HG03521 (cell line): Measurements from ENCODE around the gene SLC6A4.

Source experiments
- ATAC-seq: cut with Tn5 transposase; IDR thresholded peaks from one replicate; pipeline ENCODE4 v1.9.1; 2021; ENCODE audit warnings: mild to moderate bottlenecking, moderate library complexity; ENCODE audit not compliant: unreplicated experiment

SLC6A4 gene

DNA sequence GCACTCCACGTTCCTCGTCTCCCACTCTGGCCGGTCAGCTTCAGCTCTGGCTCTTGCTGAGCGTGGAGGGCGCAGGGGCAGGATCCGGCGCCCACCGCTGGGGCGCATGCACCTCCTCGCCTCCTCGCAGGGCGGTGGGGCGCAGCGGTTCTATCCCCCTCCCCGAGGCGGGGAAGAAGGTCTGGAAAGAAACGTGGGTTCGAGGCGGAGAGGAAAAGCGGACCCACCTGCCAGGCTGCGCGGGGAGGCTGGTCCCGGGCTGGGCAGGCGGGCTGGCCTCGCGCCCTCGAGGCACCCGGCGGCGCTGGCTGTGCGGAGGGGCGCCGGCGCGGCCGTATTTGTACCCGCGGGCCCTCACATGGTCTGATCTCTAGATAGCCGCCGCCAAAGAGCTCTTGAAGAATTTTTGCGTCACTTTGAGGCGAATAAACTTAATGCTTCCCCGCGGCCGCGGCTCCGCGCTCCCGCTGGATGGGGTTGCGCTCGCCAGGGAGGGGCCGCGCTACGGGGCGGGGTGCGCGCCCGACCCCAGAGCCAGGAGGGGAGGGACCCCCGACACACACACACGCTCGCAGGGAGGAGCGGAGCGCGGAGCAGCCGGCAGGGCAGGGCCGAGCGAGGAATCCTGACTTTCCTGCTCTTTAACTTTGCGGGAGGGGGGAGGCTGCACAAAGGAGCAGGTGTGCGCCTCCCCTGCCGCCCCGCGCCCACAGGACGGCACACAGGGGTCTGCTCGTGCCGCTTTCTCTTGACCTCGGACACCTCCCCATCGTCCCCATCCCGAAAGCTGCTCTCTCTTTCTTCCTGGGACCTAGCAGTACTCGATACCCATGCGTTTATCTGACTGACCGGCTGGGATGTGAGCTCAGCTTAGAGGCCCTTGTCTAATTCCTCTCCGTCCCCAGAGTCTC, at the start of gene SLC6A4:
SLC6A4 (minus strand) TSS at position 312 of the 911 bp plus-strand sequence. CDS start 13,739 bp downstream, outside the sequence.
- no peak for ATAC-seq

DNA sequence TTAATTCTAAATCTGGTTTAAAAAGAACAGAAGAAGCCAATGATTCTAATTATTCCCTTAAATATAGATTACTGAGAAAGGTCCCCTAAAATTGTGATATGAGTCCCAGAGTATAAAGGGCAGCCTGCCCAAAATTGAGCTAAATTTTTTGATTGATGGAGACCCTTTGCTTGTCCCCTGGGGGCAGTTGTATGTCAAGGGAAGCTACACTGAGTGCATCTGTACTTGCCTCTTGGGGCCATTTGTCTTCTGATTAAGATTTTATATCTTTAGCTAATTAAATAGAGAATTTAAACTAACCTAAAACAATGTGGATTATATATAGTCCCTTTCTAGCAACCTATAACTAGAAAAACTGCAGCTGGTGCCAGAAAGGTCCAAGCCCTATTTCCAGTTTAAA, 43.7 kb upstream of the SLC6A4 start:
- ATAC-seq = no peak

DNA sequence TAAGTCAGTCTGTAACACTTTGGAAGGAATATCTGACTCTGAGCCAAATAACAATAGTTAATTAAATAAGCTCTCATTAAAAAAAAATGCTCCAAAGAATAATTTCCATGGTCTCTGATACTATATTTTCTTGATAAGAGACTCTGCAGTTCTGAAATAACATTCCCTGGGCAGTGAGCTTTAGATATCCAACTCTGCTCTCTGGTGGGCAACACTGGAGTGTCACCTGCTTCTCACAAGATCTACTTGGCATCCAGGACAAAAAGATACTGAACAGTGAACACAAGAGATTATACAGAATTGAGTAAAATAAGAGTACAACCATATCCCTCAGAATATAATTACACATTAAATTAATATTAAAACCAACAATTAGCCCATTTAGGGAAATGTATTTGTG, 42.5 kb upstream of the SLC6A4 start:
- ATAC-seq = no peak

DNA sequence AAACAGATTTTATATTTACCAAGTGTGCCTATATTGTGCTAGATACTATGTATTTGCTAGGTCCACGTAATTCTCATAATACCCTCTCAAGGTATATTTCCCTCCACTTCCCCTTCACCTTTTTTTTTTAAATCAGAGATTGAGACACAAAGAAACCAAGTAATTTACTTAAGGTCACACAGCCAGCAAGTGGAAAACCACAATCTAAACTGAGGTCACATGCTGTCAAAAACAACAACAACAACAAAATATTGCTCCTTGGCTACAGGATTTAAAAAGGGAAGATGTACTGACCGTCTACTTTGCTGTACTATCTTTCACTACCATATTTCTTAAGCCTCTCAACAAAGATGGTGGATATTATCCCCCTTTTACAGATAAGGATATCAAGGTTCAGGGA, 40.4 kb upstream of the SLC6A4 start:
- no peak for ATAC-seq

DNA sequence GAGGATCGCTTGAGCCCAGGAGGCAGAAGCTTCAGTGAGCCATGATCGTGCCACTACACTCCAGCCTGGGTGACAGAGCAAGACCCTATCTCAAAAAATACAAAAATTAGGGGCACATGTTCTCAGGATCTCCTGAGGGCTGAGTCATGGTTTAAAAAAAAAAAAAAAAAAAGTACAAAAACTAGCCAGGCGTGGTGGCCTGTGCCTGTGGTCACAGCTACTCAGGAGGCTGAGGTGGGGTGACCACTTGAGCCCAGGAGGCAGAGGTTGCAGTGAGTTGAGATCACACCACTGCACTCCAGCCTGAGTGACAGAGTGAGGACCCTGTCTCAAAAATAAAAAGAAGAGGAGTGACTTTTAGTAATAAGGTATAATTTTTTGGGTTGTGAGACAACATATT, 39.4 kb upstream of the SLC6A4 start:
- ATAC-seq = no peak

DNA sequence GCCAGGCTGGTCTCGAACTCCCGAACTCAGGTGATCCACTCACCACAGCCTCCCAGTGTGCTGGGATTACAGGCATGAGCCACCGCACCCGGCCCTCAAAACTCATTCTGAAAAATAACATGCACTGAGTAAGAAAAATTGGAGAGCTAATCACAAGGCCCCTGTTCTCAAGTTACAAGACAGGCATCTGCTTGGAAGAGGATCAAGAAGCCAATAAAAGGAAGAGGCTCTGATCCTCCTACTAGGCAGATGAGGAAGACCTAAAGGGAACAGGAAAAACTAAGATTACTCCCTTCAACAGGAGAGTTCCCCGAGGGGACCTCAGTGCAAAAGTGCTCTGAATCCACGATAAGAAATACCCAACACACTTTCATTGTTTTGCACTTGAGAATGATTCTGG, 37.9 kb upstream of the SLC6A4 start:
- no peak for ATAC-seq

DNA sequence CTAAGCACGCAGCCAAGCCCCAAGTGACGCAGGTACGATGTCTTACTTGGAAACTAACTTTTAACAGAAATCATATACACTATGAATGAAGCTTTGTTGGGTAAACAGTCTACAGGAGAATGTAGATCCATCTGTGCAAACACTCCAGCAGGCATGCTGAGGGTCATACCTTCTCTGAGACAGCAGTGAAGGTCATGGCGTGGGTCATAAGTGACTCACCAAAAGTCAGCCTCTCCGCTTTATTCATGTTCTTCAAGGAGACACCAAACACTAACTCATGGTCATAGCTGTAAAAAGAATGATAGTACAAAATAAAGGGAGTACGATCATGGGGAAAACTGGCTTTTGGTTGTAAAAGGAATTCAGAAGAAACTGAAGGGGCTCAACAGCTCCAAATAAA, 35.6 kb upstream of the SLC6A4 start:
- no peak for ATAC-seq

DNA sequence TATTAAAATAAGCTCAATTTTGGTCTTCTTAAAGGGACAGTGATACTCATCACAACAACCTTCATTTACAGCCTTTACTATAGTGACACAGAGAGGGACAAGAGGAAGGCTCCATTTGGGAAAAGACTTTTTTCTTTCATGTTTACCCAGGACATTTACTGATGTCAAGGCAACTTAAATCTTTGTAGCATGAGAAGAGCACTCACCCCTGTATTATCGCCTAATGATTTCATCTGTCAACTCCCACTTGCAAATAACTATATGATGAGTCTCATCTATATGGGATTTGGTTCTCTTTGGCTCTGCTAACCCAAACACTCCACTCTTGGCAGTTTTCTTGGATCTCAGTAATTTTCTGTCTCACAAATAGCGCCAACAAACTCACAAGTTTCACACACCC, 32.1 kb upstream of the SLC6A4 start:
- no peak for ATAC-seq

DNA sequence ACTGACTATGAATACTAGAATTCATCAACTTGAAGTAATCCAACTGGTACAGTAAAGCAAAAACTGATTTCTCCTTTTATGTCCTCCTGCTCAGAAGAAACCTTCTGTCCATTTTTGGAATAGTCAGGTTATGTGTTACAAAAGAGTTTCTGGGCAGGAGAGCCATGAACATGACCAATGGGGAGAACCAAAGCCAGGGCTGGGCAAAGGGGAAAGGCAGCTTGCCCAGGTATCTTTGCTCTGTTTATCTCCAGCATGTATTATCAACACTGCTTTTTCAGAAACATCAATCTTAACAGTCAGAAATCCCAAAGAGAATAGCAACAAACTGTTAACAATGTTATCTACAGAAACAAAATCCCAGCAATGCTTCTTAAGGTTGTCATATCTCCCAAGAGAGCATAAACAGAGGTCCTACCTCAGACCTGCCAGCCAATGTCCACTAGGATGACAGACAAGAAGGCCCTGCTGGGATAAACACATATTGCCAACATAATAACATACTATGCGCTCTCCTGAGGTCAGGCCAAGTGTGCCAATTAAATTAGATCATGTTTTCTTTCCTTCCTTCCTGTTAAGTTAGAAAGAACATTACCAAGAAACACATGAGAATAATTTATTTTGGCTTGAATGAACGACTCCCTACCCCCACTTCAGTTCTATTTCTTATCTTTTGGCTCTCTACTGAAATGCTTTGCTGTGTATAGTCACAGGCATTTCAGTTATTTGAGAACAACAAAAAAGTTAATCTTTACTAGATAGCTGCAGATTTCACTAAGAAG, 28.2 kb upstream of the SLC6A4 start:
- ATAC-seq = no peak

DNA sequence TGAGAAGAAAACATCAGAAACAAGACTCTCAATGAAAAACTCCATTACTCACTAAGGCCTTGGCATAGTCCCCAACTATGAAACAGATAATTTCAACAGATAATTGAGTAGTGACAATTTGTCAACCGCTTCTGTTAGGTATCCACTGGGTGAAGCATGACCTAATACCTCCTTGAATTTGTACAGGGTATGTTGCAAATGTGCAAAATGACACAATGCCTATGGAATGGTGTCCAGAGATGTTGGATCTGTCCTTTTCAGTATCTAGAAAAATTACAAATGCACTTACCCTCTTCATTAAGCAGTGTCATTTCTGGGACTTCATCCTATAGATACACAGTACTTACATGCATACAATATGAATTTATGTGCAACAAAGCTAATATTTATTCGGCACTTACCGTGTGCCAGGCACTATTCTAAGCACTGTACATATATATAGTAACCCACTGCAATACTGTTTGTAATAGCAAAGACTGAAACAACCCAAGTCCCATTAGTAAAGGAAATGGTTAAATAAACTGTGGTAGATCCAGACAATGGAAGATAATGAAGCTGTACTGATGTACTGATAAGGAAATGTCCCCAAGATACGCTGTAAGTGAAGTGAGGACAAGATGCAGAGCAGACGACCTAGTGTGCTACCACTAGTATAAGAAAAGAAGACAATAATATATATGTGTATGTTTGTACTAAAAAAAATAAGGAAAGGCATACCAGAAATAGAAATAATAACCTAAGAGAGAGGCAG, 21.4 kb upstream of the SLC6A4 start:
- no peak for ATAC-seq

DNA sequence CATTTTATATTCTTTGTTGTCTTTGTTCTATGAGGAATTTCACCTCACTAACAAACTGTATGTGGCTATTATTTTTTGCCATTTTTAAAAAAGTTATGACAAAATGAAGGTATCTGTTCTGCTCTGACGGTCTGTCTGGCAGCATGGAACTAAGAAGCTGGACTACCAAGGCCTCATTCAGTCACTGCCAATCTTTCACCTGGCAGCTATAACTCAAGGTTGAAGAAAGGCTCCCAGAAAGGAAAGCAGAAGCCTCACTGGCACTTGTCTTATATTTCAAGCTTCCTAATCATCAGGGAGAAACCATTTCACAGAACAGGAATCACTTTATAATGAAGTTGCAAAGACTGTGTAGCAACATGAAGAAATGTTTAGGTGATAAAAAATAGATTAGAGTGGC, 18.7 kb upstream of the SLC6A4 start:
- ATAC-seq = no peak

DNA sequence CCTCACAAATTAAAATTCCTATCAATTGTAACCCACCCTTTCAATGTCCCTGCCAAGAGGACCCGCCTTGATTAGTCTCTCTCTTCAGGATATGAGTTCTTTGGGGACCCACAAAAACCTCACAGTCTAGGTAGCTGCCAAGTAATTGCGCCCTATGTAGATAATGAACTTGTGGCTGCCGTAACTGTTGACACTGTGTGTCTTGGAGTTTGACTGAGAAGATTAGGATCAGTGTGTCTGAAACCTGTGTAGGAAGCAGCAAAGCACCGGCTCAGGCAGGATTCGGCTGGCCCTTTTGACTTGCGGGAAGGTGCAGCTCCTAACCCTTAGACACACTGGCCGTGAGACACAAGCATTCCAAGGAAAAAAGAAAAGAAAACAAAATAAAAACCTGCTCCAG, 17.8 kb upstream of the SLC6A4 start:
- no peak for ATAC-seq

DNA sequence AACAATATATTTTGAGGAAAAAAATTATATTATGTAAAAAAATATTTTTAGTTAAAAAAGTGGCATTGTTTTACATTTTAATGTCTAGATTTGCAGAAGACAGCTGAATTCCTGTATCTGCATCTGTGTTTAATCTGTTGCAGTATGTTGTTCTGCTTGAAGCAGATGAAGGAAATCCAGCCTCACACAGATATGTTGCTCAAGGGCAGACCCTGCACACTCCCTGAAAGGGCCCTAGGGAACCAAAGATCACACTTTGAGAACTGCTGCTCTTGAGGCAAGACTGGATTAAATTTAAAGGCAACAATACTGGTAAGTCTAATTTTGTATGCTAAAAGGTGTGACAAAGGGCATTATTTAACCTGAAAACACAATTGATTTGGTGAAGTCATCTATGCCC, 16.4 kb upstream of the SLC6A4 start:
- ATAC-seq = no peak

DNA sequence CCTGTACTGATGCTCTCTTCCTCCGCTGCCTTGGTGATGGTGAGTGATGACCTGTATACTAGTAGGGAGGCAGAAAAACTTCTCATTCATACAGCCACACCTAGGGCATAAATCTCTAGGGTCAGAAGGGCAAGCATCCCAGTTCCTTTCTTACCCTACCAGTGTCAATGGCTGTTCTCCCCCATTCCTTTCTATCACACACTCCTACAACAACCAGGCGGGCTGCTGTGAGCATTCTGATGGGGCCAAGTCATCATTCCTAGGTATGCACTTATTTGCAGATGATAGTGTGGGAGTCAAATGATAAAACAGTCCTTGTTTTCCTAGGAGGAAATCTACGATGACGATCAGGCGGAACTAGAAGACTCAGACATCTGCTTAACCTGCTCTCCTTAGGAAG, 14.0 kb upstream of the SLC6A4 start:
- no peak for ATAC-seq

DNA sequence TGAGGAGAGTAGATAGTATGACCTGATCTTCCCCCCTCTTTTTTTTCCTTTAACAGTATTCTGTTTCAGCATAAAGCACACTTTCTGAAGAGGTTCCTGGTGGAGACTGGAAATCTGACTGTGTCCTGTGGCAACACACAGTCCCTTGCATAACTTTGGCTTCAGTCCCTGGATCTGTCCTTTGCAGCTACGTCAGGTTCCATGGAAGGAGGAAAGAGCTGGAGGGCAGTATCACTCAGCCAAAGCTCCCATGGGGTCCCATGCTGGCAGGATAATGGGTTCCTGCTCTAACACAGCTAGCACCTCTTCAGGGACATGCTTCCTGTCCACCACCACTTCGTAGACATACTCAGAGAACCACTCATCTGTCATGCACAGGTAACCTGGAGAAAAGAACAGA, 13.3 kb upstream of the SLC6A4 start:
- ATAC-seq = no peak

DNA sequence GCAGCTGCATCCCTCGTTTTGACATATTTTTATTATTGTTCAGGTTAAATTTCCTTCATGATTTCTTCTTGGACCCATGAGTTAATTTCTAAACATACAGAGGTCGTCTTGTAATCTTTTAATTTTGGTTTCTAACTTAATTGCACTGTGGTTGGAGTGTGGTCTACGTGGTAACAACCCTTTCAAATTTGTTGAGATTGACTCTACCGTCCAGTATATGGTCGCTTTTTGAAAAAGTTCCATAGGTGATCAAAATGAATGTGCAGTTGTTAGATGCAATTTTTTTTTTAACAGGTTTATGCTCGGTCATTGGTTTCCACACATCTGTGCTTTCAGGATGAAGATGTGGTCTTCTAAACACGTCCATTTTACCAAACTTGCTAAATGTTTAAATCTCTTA, 11.0 kb upstream of the SLC6A4 start:
- no peak for ATAC-seq

DNA sequence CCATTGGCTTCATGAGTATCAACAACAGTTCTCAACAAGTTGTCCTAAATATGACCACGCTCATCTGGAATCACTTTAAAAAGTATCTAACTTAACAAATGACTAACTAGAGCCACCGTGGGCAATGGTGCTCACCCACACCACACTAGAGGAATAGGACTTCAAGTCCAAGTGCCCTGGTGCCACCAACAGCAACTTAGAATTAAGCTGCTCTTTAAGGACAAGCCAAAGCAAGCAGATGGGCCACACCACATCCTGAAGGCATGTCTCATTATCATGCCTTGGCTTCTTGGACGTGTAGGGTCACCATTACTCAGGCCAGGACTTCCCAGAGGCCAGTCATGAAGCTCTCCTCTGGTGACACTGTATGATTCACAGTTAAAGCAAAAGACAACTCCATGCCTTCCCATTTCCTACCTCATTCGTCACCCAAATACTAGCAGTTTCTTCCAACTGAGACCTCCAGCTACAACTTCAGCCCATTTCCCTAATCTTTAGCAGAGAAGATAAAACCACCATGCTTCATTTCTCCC, 9.4 kb upstream of the SLC6A4 start:
- ATAC-seq = no peak

DNA sequence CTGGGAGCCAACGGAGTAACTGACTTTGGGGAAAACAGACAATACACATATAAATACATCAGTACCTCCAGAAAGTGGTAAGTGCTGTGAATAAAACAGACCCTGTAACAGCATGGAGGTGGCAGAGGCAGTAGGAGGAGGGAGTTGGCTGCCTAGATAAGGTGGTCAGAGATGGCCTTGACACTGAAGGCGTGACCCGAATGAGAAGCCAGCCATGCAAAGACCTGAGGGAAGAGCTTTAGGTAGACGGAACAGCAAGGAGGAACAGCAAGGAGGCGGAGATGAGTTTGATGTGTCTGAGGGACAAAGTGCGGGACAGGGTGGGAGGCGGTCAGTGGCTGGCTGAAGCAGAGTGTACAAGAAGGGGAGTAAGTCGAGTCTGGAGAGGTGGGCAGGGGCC, 8.1 kb upstream of the SLC6A4 start:
- ATAC-seq = no peak

DNA sequence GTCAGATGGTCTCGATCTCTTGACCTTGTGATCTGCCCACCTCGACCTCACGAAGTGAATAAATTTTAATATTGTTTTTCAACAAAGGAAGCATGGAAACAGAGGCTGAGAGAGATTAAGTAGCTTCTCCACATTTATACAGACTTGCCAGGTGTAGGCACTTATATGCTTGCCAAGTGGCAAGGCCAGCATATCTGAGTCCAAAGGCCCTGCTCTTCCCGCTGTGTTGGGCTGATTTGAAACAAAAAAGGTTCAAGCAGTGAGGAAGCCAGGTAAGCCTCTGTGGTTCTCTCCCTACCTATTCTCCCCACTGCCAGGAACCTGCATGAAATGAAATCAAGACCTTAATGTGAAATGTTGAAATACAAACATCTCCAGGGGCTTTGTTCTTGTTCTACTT, 7.5 kb upstream of the SLC6A4 start:
- ATAC-seq = no peak

DNA sequence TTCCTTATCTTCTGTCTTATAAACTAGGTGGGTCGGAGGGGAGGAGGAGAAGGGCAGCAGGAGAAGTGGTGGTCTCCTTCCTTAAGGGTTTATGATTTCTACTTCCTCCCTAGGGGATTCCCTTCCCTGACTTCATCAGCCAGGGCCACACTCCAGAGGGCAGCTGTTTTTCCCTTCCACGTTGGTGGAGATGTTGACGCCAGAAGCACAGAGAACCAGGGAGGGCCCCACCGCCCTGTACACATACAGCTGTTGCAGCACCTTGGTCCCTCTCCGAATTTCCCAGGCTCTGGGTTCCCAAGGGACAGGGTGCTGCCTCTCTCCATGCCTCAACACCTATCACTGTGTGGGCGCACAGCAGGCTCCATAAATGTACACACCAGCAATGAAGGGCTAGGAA, 5.6 kb upstream of the SLC6A4 start:
- ATAC-seq = no peak

DNA sequence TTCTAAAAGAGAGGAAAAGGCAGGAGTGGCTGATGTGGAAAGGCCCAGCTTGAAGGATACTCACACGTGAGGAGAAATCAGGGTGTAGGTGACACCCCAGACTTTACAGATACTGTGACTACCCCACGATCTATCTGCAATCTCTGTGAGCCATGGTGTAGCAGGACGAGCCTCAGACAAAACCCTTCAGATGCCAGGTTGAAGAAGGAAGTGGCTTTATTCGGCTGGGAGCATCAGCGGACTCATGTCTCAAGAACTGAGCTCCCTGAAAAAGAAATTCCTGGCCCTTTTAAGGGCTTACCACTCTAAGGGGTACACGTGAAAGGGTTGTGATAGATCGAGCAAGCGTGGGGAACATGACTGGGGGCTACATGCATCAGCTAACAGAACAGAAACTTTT, 4.7 kb upstream of the SLC6A4 start:
- no peak for ATAC-seq
